CMK (cell line): ENCODE data around the gene SDR42E2.
A peak's percentile ranks its signal among the peaks of the same experiment; 100 is the strongest.
"Not testable (repeated sequence)": the region's sequence is repeated elsewhere in the genome, so short reads cannot be mapped to it uniquely, and the experiment has no call there.

Source experiments
- DNase-seq: peaks from one replicate; pipeline ENCODE4 v3.0.0-alpha.2; 2010; ENCODE audit warnings: low read depth

Gene SDR42E2

GRCh38 chr16:22214889-22215288 is 52.6 kb downstream of the SDR42E2 start:
- DNase-seq, result no peak

DNA sequence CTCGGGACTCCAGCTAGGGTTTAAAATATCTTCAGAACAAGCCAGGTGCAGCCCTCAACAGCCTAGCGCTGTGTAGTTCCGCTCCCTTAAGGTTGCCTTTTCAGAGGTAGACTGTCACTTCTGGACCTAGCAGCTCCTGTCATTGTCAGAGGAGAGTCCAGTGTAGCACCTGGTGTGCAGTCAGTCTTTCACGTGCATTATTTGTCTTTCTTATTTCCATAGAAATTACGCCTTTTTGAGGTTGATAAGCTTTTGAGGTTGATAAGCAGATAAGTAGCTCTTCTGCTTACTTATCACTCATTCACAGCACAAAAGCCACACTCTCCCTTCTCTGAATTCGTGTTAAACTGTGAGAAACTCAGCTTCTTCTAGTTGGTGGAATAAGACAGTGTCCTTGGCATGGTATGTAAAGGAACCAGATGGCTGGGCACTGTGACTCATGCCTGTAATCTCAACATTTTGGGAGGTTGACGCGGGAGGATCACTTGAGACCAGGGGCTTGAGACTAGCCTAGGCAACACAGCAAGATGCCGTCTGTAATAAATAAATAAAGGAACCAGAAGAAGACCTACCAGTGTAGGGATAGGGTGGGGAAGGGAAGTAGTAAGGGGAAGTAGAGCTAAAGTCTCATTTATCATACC is 54.0 kb downstream of the SDR42E2 start:
- DNase-seq, result peak; percentile 91

DNA sequence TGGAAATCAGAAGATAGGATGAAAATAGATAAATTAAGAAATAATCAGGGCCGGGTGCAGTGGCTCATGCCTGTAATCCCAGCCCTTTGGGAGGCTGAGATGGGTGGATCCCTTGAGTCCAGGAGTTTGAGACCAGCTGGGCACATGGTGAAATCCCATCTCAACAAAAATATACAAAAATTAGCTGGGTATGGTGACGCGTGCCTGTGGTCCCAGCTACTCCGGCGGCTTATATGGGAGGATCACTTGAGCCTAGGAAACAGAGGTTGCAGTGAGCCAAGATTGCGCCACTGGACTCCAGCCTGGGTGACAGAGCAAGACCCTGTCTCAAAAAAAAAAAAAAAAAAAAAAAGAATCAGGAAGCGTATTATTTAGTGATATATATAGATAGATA is 54.5 kb downstream of the SDR42E2 start:
- DNase-seq, result not testable (repeated sequence)

GRCh38 chr16:22217890-22218730 is 55.8 kb downstream of the SDR42E2 start:
- DNase-seq, result no peak

- no peak for DNase-seq
Measured at GRCh38 chr16:22219389-22220068, 57.2 kb downstream of the SDR42E2 start.

DNA sequence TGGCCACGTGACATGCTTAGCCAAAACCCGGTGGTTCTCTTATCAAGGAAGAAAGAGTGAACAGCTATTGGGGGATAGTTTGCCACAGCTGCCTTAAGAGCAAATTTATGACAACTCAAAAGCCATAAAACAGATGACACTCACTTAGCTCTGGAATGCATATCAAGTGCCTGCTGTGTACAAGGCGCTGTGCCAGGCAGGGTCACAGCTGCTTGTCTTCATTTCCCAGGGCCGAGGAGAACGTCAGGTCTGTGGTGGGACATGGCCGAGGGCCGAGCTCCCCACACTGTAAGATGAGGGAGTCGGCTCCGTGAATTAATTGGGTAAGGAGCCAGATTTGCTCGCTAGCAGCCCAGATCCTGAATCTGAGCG is 57.7 kb downstream of the SDR42E2 start:
- DNase-seq, result no peak

DNA sequence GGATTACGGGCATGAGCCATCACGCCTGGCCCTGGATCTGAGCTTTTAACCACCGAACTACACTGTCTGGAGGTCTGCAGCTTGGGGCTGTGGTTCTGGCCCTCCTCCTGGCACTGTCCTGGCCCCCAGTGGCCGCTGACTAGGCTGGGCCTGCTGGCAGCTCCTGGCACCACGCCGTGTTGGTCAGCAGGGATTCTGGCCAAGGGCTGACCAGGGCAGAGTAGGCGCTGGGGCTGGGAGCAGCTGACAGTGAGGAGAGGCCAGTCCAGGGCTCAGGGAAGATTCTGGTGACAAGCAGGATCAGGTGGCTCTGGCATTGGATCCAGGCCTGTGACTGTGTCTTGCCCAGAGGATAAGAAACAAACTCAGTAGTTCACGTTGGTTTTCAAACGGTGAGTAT is 58.4 kb downstream of the SDR42E2 start:
- no peak for DNase-seq

DNA sequence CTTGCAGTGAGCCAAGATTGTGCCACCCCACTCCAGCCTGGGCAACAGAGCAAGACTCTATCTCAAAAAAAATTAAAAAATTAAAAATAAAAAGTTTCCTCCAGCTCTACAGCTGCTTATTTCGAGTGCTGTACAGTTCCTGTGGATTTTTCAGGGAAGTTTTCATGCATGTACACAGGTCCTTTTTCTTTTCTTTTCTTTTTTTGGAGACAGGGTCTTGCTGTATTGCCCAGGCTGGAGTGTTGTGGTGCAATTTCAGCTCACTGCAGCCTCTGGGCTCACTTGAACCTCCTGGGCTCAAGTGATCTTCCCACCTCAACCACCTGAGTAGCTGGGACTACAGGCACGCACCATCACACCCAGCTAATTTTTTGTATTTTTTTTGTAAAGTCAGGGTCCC is 59.7 kb downstream of the SDR42E2 start:
- no peak for DNase-seq

DNA sequence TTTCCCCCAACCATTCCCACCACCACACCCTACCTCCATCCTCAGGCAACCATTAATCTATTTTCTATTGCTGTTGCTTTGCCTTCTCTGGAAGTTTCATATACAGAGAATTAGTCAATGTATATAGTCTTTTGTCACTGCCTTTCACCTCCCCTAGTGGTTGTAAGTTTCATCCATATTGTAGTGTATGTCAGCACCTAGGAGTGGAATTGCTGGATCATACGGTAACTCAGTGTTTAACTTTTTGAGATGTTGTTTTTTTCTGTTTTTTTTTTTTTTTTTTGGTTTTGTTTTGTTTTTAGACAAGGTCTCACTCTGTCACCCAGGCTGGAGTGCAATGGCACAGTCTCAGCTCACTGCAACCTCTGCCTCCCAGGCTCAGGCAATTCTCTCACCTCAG is 60.7 kb downstream of the SDR42E2 start:
- DNase-seq, result no peak

GRCh38 chr16:22225060-22225459 is 62.8 kb downstream of the SDR42E2 start:
- DNase-seq, result no peak

DNA sequence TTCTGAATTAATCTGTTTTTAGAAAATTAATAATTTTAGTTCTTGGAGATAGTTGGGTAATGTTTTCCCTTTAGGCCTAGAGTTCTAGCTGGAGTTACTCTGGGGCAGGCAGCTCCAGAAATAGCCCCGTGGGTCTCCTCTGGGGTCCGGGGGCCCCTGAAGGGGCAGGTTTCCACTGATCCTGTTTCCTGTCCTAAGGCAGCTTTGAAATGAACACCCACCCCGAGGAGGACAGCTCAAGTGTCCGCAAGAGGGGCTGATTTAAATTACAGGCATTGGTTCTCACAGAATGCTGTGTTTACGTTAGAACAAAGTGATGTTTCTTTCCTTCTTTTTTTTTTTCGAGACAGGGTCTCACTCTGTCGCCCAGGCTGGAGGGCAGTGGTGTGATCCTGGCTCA is 67.6 kb downstream of the SDR42E2 start:
- no peak for DNase-seq

- DNase-seq, result no peak
Measured at GRCh38 chr16:22232277-22233036, 70.2 kb downstream of the SDR42E2 start.

DNA sequence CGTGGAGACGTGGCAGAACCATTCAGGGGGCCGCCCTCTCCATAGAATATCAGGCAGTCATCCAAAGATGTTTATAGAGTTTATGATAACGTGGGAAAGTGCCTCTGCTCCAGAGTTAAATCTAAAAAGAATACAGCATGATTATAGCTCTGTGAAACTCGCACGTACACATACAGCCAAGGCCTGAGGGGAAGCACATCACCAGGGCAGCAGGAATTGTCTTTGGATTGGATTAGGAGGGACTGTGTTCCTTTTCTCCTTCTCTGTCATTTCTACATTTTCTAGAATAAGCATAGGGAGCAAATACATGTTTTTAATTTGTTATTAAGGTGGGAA is 70.7 kb downstream of the SDR42E2 start:
- DNase-seq, result no peak

DNA sequence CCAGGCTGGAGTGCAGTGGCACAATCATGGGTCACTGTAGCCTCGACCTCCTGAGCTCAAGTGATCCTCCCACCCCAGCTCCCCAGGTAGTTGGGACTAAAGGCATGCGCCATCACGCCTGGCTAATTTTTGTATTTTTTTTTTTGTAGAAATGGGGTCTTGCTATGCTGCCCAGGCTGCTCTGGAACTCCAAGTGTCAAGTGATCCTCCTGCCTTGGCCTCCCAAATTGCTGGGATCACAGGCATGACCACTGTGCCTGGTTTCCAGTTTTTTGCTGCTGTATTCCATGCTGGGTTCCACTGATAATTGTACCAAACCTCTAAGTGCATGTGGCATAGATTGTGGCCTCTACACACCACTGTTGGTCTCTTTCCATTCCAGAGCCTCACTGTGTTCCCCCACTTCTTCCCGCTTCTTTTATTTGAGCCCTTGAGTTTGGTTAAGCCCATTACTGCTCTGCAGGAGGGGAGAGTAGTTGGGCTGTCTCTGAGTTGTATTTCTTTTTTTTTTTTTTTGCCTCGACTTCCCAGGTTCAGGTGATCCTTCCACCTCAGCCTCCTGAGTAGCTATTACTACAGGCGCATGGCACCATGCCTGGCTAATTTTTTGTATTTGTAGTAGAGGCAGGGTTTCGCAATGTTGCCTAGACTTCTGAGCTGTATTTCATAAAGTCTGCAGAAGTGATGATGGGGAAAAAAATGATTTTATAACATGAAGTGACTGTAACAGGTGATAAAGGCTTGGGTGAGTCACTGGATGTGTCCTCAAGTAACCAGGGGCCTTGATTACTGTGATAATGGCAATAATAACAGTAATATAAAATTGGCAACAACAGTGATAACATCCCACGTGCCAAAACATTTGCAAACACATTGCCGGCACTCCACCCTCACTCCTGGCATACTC is 73.8 kb downstream of the SDR42E2 start:
- no peak for DNase-seq

DNA sequence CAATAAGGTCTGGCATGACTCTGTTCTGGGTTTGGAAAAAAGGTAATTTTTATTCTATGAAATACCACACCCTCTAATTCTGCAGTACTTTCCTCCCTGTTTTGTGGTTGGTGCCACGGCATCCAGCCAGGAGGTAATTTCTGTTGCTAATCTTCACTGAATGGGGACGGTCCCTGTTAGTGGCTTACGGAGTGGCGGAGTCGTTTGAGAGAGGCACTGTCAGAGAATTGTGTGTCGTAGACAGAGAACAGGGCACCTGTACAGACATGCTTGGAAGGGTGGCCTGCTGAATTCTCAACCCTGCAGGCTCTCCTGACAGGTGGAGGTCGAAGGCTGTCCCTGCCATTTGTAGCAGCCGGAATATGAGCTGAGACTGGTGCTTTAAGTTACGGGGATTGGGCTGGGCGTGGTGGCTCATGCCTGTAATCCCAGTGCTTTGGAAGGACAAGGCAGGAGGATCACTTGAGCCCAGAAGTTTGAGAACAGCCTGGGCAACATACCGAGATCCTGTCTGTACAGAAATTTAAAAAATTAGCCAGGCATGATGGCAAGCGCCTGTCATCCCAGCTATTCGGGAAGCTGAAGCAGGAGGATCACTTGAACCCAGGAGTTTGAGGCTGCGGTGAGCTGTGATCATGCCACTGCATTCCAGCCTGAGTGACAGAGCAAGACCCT is 77.0 kb downstream of the SDR42E2 start:
- DNase-seq, result no peak

GRCh38 chr16:22240023-22240710 is 77.9 kb downstream of the SDR42E2 start:
- DNase-seq, result no peak
